GM13977 (cell line): ENCODE results near the gene ZPBP2.
"Not testable (repeated sequence)": the region's sequence is repeated elsewhere in the genome, so short reads cannot be mapped to it uniquely, and the experiment has no call there.

Experiments used
- DNase-seq: peaks from one replicate; pipeline ENCODE4 v3.0.0; 2012; ENCODE audit warnings: low spot score
- in situ Hi-C: fragments of 300-500 bp; cut with MboI; formaldehyde crosslinking; loops from one replicate; pipeline ENCODE4 v1.12.0; 2022; ENCODE audit warnings: low sequenced_read_pairs, low pct_unique_long_range_greater_than_20kb, mixed read lengths, inconsistent platforms; ENCODE audit not compliant: unreplicated experiment
- TF ChIP-seq, protein P1 (sequence below): IDR thresholded peaks from 2 replicates; pipeline ENCODE4 v1.5.1; 2012; ENCODE audit warnings: mild to moderate bottlenecking, control low read depth; ENCODE audit not compliant: insufficient read depth; ENCODE audit errors: extremely low read depth, missing control alignments

The ZPBP2 gene

DNA sequence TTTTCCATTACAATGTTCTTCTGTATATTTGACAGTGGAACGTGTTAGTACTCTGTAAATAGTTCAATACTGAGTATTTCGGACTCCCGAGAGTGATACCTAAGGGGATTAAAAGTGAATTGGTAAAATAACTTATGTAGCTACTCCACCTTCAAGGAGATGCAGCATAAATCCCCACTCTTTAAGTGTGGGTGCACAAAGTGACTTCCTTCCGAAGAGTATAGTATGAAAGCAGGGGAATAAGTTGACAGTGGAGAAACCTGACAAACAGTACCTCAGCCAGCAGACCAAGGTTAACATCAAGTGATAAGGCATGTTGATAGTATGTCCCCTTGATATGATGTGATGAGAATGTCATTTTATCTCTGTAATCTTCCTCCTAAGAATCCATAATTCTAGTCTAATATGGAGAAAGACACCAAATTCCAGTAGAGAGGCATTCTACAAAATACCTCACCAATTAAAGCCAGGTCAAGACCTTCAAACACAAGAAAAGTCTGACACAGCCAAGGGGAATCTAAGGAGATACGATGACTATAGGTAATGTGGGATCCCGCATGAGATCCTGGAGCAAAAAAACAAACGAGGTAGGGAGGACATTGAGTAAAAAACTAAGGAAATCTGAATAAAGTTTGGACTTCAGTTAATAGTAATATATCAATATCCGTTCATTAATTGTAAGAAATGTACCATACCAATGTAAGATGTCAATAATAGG lies 1.8 kb upstream of the ZPBP2 start:
- in situ Hi-C loops, result no loop called here
- no peak for DNase-seq
- TF ChIP-seq, protein P1, sequence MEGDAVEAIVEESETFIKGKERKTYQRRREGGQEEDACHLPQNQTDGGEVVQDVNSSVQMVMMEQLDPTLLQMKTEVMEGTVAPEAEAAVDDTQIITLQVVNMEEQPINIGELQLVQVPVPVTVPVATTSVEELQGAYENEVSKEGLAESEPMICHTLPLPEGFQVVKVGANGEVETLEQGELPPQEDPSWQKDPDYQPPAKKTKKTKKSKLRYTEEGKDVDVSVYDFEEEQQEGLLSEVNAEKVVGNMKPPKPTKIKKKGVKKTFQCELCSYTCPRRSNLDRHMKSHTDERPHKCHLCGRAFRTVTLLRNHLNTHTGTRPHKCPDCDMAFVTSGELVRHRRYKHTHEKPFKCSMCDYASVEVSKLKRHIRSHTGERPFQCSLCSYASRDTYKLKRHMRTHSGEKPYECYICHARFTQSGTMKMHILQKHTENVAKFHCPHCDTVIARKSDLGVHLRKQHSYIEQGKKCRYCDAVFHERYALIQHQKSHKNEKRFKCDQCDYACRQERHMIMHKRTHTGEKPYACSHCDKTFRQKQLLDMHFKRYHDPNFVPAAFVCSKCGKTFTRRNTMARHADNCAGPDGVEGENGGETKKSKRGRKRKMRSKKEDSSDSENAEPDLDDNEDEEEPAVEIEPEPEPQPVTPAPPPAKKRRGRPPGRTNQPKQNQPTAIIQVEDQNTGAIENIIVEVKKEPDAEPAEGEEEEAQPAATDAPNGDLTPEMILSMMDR, result no peak

DNA sequence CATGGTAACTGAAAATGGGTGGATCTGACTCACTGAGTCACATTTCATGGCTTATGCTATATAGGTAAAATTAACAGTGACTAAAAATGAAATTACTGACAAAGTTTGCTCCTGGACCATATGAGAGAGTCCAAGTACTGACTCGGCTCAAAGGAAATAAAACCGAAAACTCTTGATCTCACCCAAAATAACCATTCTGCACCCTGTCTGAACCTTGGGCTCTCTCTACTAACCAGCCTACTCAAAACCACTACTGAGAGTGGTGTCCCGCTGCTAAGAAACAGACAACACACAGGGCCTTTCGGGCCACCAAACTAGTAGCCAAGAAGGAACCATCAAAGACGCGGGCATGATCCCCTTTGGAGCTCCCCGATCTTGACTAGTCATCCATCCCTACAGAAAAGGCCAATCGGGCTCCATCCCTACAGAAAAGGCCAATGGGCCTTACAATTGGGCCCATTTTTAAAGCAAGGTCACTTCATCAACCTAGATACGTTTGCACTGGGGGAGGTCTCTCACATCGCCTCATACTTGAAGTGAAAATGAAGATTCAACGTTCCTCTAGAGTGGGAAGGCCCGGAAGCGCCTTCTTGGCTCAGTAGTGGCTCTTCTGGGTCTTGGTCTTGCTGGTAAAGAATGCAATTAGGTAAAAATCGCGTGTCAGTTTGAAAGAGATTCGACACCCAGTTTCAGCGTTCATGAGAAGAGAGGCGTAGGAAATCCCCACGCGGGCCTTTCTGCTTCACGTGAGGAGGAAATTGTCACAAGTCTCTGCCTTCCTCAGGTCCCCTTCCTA lies 720 bp upstream of the ZPBP2 start:
- in situ Hi-C loops, result no loop called here
- TF ChIP-seq, protein P1, result no peak

DNA sequence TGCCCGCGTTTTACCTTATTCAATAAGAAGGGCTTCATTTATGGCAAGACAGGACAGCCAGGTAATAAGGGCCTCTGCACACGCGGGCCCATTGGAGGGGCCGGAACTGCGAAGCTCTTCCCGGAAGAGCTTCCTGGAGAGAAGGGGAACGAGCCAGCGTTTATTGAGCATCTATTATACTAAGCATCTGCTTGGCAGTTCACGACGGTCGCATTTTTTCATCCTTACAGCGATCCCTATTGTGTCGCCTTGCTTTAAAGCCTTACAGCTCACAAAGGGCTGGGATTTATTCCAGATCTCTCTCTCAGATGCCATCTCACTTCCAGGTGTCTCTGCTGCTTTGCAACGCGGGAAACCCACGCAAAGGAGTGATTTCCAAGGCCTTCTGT lies 546 bp downstream of the ZPBP2 start:
- TF ChIP-seq, protein P1, result no peak
- DNase-seq, result no peak
- in situ Hi-C loops, result no loop called here

More for the DNA sequence above, 720 bp upstream of the ZPBP2 start:
- peak; percentile 79 for DNase-seq

DNA sequence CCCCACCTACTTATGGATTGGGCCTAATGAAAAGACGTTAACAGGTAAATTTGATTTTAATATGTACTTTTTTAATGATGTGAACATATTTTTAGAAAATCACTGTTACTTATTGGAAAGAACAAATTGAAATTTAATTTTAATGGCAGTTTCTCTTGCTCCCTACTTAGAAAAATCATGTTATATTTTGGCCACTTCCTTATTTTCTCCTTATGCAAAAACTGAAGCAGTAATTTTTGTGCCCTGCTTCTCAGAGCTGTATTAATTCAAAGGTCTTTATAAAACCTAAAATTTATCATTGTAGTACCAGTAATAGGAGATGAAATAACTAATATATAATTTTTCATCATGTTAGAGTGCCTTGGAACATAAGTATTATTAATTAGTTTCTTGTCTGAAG lies 2.8 kb downstream of the ZPBP2 start:
- DNase-seq, result no peak
- TF ChIP-seq, protein P1, result no peak
- in situ Hi-C loops, result no loop called here

DNA sequence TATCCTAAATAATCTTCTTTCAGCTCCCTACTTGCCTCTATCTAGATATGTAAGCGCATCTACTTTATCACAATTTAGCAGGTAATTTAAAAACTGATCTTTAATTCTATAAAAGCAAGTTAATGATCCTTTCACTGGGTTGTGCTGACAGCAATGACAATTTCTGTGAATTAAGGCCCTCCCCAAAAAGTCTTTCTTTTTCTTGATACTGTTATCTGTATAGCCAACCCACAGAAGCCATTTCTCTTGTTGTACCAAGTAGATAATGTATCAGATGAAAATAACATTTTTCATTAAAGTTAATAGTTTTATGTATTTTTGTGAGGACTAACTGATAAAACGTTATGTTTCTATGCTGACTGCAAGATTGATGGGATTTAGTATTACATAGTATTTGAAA lies 3.8 kb downstream of the ZPBP2 start:
- DNase-seq, result no peak
- TF ChIP-seq, protein P1, result no peak
- in situ Hi-C loops, result no loop called here

DNA sequence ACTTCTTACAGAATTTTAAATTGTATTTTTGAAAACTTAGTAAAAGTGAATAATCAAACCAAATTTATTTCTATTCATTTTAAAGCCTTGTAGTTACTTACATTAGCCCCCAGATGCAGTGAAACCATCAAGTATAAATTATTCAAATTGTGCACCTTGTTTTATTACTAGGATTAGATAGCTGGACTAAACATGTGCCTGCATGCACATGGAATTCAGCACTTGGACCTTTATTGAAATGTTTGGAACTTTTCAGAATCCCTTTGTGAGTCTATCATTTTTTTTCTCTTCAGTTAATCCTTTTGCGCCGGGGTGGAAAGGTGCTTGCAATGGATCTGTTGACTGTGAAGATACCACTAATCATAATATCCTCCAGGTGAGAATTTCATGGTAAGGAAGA lies 4.7 kb downstream of the ZPBP2 start:
- no peak for DNase-seq
- TF ChIP-seq, protein P1, result peak; percentile 15
- in situ Hi-C loops, result no loop called here

DNA sequence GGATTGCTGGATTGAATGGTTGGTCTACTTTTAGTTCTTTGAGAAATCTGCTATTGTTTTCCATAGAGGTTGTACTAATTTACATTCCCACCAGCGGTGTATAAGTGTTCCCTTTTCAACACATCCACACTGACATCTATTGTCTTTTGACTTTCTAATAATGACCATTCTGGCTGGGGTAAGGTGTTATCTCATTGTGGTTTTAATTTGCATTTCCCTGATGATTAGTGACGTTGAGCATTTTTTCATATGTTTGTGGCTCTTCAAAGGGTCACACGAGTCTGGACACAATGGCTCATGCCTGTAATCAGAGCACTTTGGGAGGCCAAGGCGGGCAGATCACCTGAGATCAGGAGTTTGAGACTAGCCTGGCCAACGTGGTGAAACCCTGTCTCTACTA lies 18.1 kb downstream of the ZPBP2 start:
- in situ Hi-C loops, DNase-seq: not testable (repeated sequence)
